ENCODE measurements around the gene CIITA.
"Not testable (repeated sequence)": the region's sequence is repeated elsewhere in the genome, so short reads cannot be mapped to it uniquely, and the experiment has no call there.

DNA sequence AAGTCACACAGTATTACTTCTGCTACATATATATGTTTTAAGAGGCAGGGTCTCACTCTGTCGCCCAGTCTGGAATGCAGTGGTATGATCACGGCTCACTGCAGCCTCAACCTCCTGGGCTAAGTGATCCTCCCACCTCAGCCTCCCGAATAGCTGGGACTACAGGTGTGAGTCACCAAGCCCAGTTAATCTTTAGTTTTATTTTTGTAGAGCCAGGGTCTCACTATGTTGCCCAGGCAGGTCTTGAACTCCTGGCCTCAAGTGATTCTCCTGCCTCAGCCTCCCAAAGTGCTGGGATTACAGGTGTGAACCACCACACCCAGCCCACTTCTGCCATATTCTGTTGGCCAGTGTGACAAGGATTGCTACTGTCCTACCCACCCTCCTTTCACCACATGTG, 48.3 kb downstream of the CIITA start:
- TF ChIP-seq MXI1 (IDR thresholded peaks at IDR 0.05; ENCODE audit: low read depth, low read length); ZBED1 (IDR thresholded peaks at IDR 0.05; ENCODE audit: borderline replicate concordance); SIN3A (IDR thresholded peaks at IDR 0.05; ENCODE audit: low read depth, low read length); PBX3 (IDR thresholded peaks at IDR 0.05; ENCODE audit: insufficient replicate concordance, low read depth, low read length); SP1 (IDR thresholded peaks at IDR 0.05; ENCODE audit: low read depth, low read length); POLR2AphosphoS5 (IDR thresholded peaks at IDR 0.05; ENCODE audit: low read length); ATF3 (IDR thresholded peaks at IDR 0.05; ENCODE audit: borderline replicate concordance, extremely low read depth, low read depth, low read length); BRCA1 (IDR thresholded peaks at IDR 0.05; ENCODE audit: low read depth, low read length); PML (IDR thresholded peaks at IDR 0.05; ENCODE audit: low read length); CEBPB (IDR thresholded peaks at IDR 0.05; ENCODE audit: borderline replicate concordance in 1 of 2, low read depth in 2 of 2, low read length in 2 of 2); STAT3 (IDR thresholded peaks at IDR 0.05; ENCODE audit: low read depth, low read length): not testable (repeated sequence)
- TF ChIP-seq, protein P1, sequence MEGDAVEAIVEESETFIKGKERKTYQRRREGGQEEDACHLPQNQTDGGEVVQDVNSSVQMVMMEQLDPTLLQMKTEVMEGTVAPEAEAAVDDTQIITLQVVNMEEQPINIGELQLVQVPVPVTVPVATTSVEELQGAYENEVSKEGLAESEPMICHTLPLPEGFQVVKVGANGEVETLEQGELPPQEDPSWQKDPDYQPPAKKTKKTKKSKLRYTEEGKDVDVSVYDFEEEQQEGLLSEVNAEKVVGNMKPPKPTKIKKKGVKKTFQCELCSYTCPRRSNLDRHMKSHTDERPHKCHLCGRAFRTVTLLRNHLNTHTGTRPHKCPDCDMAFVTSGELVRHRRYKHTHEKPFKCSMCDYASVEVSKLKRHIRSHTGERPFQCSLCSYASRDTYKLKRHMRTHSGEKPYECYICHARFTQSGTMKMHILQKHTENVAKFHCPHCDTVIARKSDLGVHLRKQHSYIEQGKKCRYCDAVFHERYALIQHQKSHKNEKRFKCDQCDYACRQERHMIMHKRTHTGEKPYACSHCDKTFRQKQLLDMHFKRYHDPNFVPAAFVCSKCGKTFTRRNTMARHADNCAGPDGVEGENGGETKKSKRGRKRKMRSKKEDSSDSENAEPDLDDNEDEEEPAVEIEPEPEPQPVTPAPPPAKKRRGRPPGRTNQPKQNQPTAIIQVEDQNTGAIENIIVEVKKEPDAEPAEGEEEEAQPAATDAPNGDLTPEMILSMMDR (IDR thresholded peaks at IDR 0.05 in 2 of 3, conservative IDR thresholded peaks at IDR 0.05 in 1 of 3; ENCODE audit: control insufficient read depth in 2 of 3, extremely low read depth in 1 of 3, insufficient read depth in 1 of 3, low read depth in 3 of 3, low read length in 3 of 3), result not testable (repeated sequence)
- TF ChIP-seq, protein P2, sequence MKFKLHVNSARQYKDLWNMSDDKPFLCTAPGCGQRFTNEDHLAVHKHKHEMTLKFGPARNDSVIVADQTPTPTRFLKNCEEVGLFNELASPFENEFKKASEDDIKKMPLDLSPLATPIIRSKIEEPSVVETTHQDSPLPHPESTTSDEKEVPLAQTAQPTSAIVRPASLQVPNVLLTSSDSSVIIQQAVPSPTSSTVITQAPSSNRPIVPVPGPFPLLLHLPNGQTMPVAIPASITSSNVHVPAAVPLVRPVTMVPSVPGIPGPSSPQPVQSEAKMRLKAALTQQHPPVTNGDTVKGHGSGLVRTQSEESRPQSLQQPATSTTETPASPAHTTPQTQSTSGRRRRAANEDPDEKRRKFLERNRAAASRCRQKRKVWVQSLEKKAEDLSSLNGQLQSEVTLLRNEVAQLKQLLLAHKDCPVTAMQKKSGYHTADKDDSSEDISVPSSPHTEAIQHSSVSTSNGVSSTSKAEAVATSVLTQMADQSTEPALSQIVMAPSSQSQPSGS (IDR thresholded peaks at IDR 0.05; ENCODE audit: low read length), result not testable (repeated sequence)
- TF ChIP-seq, protein P3, sequence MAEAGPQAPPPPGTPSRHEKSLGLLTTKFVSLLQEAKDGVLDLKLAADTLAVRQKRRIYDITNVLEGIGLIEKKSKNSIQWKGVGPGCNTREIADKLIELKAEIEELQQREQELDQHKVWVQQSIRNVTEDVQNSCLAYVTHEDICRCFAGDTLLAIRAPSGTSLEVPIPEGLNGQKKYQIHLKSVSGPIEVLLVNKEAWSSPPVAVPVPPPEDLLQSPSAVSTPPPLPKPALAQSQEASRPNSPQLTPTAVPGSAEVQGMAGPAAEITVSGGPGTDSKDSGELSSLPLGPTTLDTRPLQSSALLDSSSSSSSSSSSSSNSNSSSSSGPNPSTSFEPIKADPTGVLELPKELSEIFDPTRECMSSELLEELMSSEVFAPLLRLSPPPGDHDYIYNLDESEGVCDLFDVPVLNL (IDR thresholded peaks at IDR 0.05; ENCODE audit: low read depth, low read length), result not testable (repeated sequence)
